Spinal cord (tissue), 10 donors: Measurements from ENCODE around the gene DIP2C. TPM values are rescaled to one million over a fixed set of nuclear protein-coding genes. Genes with fewer than 3 reads are reported as not detected.
"Not testable (repeated sequence)": the region's sequence is repeated elsewhere in the genome, so short reads cannot be mapped to it uniquely, and the experiment has no call there.

Experiments
- DNase-seq, 6 donors: peaks; one replicate each; pipeline versions ENCODE4 v3.0.0 to v3.0.0-alpha.2; 2013 to 2015; ENCODE audit warnings: low spot score in 6 of 6, low read depth in 4 of 6
- H3K27ac ChIP-seq: one replicate; pipeline ENCODE4 v1.5.1; 2013; ENCODE audit warnings: low read depth, low read length, control low read depth
- H3K27me3 ChIP-seq: one replicate; pipeline ENCODE4 v1.6.1; 2013; ENCODE audit warnings: low read length; ENCODE audit not compliant: control insufficient read depth, insufficient read depth
- H3K36me3 ChIP-seq: one replicate; pipeline ENCODE4 v1.6.1; 2013; ENCODE audit warnings: low read length; ENCODE audit not compliant: control insufficient read depth, insufficient read depth
- H3K4me1 ChIP-seq: one replicate; pipeline ENCODE4 v1.6.1; 2013; ENCODE audit warnings: low read length; ENCODE audit not compliant: control insufficient read depth, insufficient read depth
- H3K4me3 ChIP-seq: one replicate; pipeline ENCODE4 v1.5.1; 2013; ENCODE audit warnings: low read depth, low read length, control low read depth
- H3K9me3 ChIP-seq: one replicate; pipeline ENCODE4 v1.6.1; 2013; ENCODE audit warnings: low read length; ENCODE audit not compliant: control insufficient read depth, insufficient read depth
- WGBS: methylation state at CpG from one replicate; pipeline ENCODE4 v1.1.5; 2013; ENCODE audit warnings: missing lambda C conversion rate; ENCODE audit not compliant: insufficient coverage; 5-methylcytosine and 5-hydroxymethylcytosine counted together
- polyA plus RNA-seq, 2 donors: library from polyadenylated mRNA; unstranded; fragments of 120-200 nt; gene quantifications; one replicate each; pipeline ENCODE4 v1.2.1, GENCODE V29; 2013; ENCODE audit not compliant: insufficient read length in 2 of 2
- total RNA-seq, 2 donors: library from RNA; depleted of rRNA in 1 of 2; stranded (reverse); fragments of 120-200 nt in 1 of 2; fragments of >200 nt in 1 of 2; gene quantifications; one replicate each; pipeline versions ENCODE4 v1.2.3 to v1.2.4, GENCODE V29; 2013 to 2014
- donor health status: healthy.

The DIP2C gene
- total and polyA plus RNA-seq, 4 donors: 15.4 to 36.3 (median 29.3) TPM

- no peaks in the 10 kb centered on the region for H3K27me3 ChIP-seq
- 11% methylated on average over 7 of the region's 13 CpGs for WGBS
- no peaks in the 10 kb centered on the region for H3K9me3 ChIP-seq
- peaks cover 12% of the 10 kb centered on the region for H3K36me3 ChIP-seq
- H3K4me1 ChIP-seq: peaks cover 56% of the 10 kb centered on the region
- H3K27ac ChIP-seq: peak overlapping the region; percentile 71
- DNase-seq: peak in 2 of 6 donors; percentile 79 to 80
- no peak overlapping the region for H3K4me3 ChIP-seq
Measured at GRCh38 chr10:663831-664251, 25.6 kb downstream of the DIP2C start.

DNA sequence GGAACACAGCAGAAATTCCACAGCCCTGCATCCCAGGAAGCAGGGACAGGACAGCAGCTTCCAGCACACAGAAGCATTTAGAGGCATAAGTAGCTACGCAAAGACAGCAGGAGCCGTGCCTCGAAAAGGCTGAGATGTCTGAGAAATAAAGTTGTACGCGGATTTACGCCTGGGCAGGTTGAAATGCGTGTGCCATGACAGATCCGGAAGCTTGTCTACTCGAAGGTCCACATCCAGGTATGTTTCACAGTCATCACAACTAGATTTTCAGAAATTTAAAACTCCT is 26.1 kb downstream of the DIP2C start:
- 73% methylated on average over 6 of the region's 9 CpGs for WGBS
- no peak overlapping the region for H3K4me3 ChIP-seq
- H3K27ac ChIP-seq: peak overlapping the region; percentile 71
- DNase-seq: peak in 1 of 6 donors; percentile 44
- H3K9me3 ChIP-seq: no peaks in the 10 kb centered on the region
- peaks cover 56% of the 10 kb centered on the region for H3K4me1 ChIP-seq
- H3K27me3 ChIP-seq: no peaks in the 10 kb centered on the region
- H3K36me3 ChIP-seq: peaks cover 12% of the 10 kb centered on the region

- Histone ChIP-seq H3K27me3 (no peaks in the 10 kb centered on the region), H3K4me3 (no peak overlapping the region), H3K9me3 (no peaks in the 10 kb centered on the region), H3K27ac (peak overlapping the region; percentile 71), H3K36me3 (peaks cover 12% of the 10 kb centered on the region), H3K4me1 (peaks cover 61% of the 10 kb centered on the region)
- WGBS: 54% methylated on average over 5 of the region's 11 CpGs
- DNase-seq: no peak
Measured at GRCh38 chr10:662686-663465, 26.6 kb downstream of the DIP2C start.

DNA sequence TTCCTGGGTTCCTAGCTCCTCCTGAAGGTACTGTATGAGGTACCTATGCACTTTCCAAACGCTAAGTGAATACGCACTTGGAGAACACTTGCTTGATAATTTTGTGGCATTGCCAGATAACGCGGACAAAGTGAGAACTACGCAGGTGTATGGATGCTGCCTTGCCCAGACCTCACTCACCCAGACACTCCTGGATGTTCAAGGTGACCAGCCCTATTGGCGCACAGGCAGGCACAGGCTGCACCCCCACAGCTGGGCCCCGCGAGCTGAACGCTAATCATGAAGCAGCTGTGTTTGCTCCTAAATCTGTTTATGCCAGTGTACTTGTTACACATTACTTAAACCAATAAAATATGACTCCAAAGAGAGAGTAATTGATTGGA is 27.3 kb downstream of the DIP2C start:
- H3K27me3 ChIP-seq: no peaks in the 10 kb centered on the region
- peaks cover 11% of the 10 kb centered on the region for H3K36me3 ChIP-seq
- no peaks in the 10 kb centered on the region for H3K9me3 ChIP-seq
- no peak overlapping the region for H3K27ac ChIP-seq
- no peak overlapping the region for H3K4me3 ChIP-seq
- peaks cover 61% of the 10 kb centered on the region for H3K4me1 ChIP-seq
- 89% methylated on average over 6 of the region's 9 CpGs for WGBS
- DNase-seq: no peak

GRCh38 chr10:661597-662222 is 27.8 kb downstream of the DIP2C start:
- no peaks in the 10 kb centered on the region for H3K27me3 ChIP-seq
- peaks cover 56% of the 10 kb centered on the region for H3K4me1 ChIP-seq
- 64% methylated on average over 16 of the region's 16 CpGs for WGBS
- H3K4me3 ChIP-seq: no peak overlapping the region
- no peak for DNase-seq
- H3K27ac ChIP-seq: no peak overlapping the region
- H3K36me3 ChIP-seq: peaks cover 8% of the 10 kb centered on the region
- H3K9me3 ChIP-seq: no peaks in the 10 kb centered on the region

- WGBS: 50% methylated on average over 14 of the region's 14 CpGs
- H3K27ac ChIP-seq: peak overlapping the region; percentile 53
- peaks cover 6% of the 10 kb centered on the region for H3K36me3 ChIP-seq
- no peaks in the 10 kb centered on the region for H3K9me3 ChIP-seq
- H3K4me3 ChIP-seq: no peak overlapping the region
- peak in 1 of 6 donors; percentile 69 for DNase-seq
- H3K4me1 ChIP-seq: peaks cover 50% of the 10 kb centered on the region
- H3K27me3 ChIP-seq: no peaks in the 10 kb centered on the region
Measured at GRCh38 chr10:660970-661596, 28.4 kb downstream of the DIP2C start.

- Histone ChIP-seq H3K4me1 (peaks cover 47% of the 10 kb centered on the region), H3K9me3 (no peaks in the 10 kb centered on the region), H3K27ac (peak overlapping the region; percentile 76)
Measured at GRCh38 chr10:660413-660969, 29.0 kb downstream of the DIP2C start.

GRCh38 chr10:659688-660141 is 29.8 kb downstream of the DIP2C start:
- no peak overlapping the region for H3K4me3 ChIP-seq
- WGBS: 14% methylated on average over 5 of the region's 9 CpGs
- no peaks in the 10 kb centered on the region for H3K9me3 ChIP-seq
- peak in 2 of 6 donors; percentile 68 for DNase-seq
- peak overlapping the region; percentile 85 for H3K27ac ChIP-seq
- H3K36me3 ChIP-seq: peaks cover 2% of the 10 kb centered on the region
- H3K4me1 ChIP-seq: peaks cover 47% of the 10 kb centered on the region
- no peaks in the 10 kb centered on the region for H3K27me3 ChIP-seq

More at GRCh38 chr10:660413-660969, 29.0 kb downstream of the DIP2C start:
- peaks cover 2% of the 10 kb centered on the region for H3K36me3 ChIP-seq
- no peaks in the 10 kb centered on the region for H3K27me3 ChIP-seq
- WGBS: 30% methylated on average over 6 of the region's 6 CpGs
- DNase-seq: peak in 1 of 6 donors; percentile 43
- no peak overlapping the region for H3K4me3 ChIP-seq

DNA sequence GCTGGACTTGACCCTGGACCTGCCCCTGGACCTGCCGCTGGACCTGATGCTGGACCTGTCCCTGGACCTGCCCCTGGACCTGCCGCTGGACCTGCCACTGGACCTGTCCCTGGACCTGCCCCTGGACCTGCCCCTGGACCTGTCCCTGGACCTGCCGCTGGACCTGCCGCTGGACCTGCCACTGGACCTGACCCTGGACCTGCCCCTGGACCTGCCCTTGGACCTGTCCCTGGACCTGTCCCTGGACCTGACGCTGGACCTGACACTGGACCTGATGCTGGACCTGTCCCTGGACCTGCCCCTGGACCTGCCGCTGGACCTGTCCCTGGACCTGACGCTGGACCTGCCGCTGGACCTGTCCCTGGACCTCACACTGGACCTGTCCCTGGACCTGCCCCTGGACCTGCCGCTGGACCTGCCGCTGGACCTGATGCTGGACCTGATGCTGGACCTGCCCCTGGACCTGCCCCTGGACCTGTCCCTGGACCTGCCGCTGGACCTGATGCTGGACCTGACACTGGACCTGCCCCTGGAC is 31.6 kb downstream of the DIP2C start:
- not testable (repeated sequence) for H3K27me3 ChIP-seq, H3K9me3 ChIP-seq, H3K27ac ChIP-seq, DNase-seq, H3K36me3 ChIP-seq, H3K4me3 ChIP-seq
- WGBS: 97% methylated on average over 6 of the region's 11 CpGs
- H3K4me1 ChIP-seq: peaks cover 38% of the 10 kb centered on the region
